Measurements from ENCODE around the gene RNU5B-1. TPM values are rescaled to one million over a fixed set of nuclear protein-coding genes. Genes with fewer than 3 reads are reported as not detected.

Gene RNU5B-1
- total and polyA plus RNA-seq, 4 donors: not detected

DNA sequence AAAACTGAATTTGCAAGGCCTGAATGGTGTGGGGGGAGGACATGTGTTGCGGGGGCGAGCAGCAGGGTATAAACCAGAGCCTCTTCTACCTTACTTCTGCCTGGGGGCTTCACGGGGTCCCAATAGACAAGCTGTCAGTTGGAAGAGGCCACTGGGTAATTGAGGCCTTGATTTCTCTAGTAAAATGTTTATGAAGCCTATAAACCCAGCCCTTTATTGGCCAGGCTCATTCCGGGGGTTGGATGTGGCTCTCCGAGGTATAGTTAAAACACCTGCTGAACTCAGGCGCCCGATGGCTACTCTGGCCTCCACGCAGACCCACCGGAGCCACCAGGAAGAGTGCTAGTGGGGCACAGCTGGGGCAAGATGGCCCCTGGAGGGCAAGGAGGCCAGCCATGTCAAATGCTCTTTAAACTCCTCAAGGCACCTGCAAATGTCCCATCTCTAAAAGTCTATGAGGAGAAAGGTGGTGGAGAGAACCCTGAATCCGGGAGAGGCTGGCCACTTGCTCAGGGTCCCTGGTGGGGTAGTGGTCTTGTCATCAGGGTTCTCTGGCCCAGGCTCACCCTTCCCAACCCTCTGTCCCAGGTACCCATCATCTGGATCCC lies 39.0 kb downstream of the RNU5B-1 start:
- 89% methylated on average over 10 of the region's 10 CpGs for WGBS
- H3K36me3 ChIP-seq (ENCODE audit: control insufficient read depth in 4 of 4, insufficient read depth in 3 of 4, low read depth in 1 of 4, low read length in 3 of 4): no peaks in the 10 kb centered on the region
- no peak overlapping the region for H3K4me3 ChIP-seq (ENCODE audit: low read depth in 1 of 3, low read length in 3 of 3)
- TF ChIP-seq SP1 (IDR thresholded peaks at IDR 0.05): no peak
- TF ChIP-seq JUND (IDR thresholded peaks at IDR 0.05): no peak
- TF ChIP-seq FOXA2 (IDR thresholded peaks at IDR 0.05): no peak
- TF ChIP-seq, protein P1, sequence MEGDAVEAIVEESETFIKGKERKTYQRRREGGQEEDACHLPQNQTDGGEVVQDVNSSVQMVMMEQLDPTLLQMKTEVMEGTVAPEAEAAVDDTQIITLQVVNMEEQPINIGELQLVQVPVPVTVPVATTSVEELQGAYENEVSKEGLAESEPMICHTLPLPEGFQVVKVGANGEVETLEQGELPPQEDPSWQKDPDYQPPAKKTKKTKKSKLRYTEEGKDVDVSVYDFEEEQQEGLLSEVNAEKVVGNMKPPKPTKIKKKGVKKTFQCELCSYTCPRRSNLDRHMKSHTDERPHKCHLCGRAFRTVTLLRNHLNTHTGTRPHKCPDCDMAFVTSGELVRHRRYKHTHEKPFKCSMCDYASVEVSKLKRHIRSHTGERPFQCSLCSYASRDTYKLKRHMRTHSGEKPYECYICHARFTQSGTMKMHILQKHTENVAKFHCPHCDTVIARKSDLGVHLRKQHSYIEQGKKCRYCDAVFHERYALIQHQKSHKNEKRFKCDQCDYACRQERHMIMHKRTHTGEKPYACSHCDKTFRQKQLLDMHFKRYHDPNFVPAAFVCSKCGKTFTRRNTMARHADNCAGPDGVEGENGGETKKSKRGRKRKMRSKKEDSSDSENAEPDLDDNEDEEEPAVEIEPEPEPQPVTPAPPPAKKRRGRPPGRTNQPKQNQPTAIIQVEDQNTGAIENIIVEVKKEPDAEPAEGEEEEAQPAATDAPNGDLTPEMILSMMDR (IDR thresholded peaks at IDR 0.05; ENCODE audit: low read depth, low read length, missing input control): no peak
- TF ChIP-seq TAF1 (conservative IDR thresholded peaks at IDR 0.05): no peak
- TF ChIP-seq, protein P2, sequence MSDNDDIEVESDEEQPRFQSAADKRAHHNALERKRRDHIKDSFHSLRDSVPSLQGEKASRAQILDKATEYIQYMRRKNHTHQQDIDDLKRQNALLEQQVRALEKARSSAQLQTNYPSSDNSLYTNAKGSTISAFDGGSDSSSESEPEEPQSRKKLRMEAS (IDR thresholded peaks at IDR 0.05): no peak
- TF ChIP-seq HNF4A (conservative IDR thresholded peaks at IDR 0.05): no peak
- TF ChIP-seq HNF4G (IDR thresholded peaks at IDR 0.05): no peak
- TF ChIP-seq NR2F2 (IDR thresholded peaks at IDR 0.05): no peak
- TF ChIP-seq, protein P3, sequence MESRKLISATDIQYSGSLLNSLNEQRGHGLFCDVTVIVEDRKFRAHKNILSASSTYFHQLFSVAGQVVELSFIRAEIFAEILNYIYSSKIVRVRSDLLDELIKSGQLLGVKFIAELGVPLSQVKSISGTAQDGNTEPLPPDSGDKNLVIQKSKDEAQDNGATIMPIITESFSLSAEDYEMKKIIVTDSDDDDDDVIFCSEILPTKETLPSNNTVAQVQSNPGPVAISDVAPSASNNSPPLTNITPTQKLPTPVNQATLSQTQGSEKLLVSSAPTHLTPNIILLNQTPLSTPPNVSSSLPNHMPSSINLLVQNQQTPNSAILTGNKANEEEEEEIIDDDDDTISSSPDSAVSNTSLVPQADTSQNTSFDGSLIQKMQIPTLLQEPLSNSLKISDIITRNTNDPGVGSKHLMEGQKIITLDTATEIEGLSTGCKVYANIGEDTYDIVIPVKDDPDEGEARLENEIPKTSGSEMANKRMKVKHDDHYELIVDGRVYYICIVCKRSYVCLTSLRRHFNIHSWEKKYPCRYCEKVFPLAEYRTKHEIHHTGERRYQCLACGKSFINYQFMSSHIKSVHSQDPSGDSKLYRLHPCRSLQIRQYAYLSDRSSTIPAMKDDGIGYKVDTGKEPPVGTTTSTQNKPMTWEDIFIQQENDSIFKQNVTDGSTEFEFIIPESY (IDR thresholded peaks at IDR 0.05): no peak
- TF ChIP-seq, protein P4, sequence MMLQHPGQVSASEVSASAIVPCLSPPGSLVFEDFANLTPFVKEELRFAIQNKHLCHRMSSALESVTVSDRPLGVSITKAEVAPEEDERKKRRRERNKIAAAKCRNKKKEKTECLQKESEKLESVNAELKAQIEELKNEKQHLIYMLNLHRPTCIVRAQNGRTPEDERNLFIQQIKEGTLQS (IDR thresholded peaks at IDR 0.05): no peak
- TF ChIP-seq GABPA (IDR thresholded peaks at IDR 0.05 in 1 of 2, conservative IDR thresholded peaks at IDR 0.05 in 1 of 2): no peak
- TF ChIP-seq RXRA (IDR thresholded peaks at IDR 0.05): no peak
- TF ChIP-seq RAD21 (IDR thresholded peaks at IDR 0.05): no peak
- H3K9ac ChIP-seq (ENCODE audit: low read depth in 1 of 2, low read length in 2 of 2): no peak overlapping the region
- no peaks in the 10 kb centered on the region for H3K9me3 ChIP-seq (ENCODE audit: control insufficient read depth in 4 of 4, low read length in 3 of 4)
- H3K27ac ChIP-seq (ENCODE audit: low read depth in 1 of 2, low read length in 2 of 2): no peak overlapping the region
- DNase-seq (ENCODE audit: low spot score): no peak
- no peaks in the 10 kb centered on the region for H3K27me3 ChIP-seq (ENCODE audit: control insufficient read depth in 4 of 4, insufficient read depth in 4 of 4, low read length in 3 of 4)
- no peaks in the 10 kb centered on the region for H3K4me1 ChIP-seq (ENCODE audit: control insufficient read depth in 4 of 4, insufficient read depth in 4 of 4, low read length in 3 of 4)

DNA sequence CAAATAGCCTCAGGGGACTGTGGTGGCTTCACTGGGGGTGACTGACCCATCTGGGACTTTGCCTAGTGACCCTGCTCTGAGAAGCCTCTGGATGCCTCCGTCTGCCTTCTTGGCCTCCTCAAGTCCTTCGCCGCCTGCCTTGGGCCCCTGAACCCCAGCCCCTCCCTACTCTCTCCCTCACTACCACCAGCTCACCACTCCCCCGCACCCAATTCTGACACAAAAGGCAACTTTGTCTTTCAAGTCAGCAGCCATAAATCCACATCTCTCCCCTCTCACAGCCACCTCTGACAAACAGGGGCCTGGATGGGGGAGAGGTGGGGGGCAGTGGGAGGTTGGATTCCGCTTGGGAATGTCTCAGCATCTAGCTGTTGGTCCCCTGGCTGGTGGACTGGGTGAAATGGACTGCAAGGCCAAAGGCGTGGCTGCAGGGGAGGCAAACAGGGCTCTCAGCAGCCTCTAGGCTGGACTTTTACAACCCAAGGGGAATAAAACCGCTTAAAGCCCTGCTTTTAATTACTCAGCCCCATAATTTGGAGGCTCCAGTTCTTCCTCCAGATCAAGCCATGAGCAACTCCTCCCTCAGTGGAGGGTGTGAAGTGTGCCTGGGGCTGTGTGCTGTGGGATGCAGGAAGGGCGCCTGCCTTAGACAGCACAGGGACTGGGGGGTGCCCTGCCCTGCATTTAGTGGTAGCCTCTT lies 39.9 kb downstream of the RNU5B-1 start:
- Histone ChIP-seq H3K9ac (ENCODE audit: low read depth in 1 of 2, low read length in 2 of 2) (no peak overlapping the region), H3K27me3 (ENCODE audit: control insufficient read depth in 4 of 4, insufficient read depth in 4 of 4, low read length in 3 of 4) (no peaks in the 10 kb centered on the region), H3K4me1 (ENCODE audit: control insufficient read depth in 4 of 4, insufficient read depth in 4 of 4, low read length in 3 of 4) (no peaks in the 10 kb centered on the region), H3K9me3 (ENCODE audit: control insufficient read depth in 4 of 4, low read length in 3 of 4) (no peaks in the 10 kb centered on the region), H3K4me3 (ENCODE audit: low read depth in 1 of 3, low read length in 3 of 3) (no peak overlapping the region), H3K27ac (ENCODE audit: low read depth in 1 of 2, low read length in 2 of 2) (no peak overlapping the region), H3K36me3 (ENCODE audit: control insufficient read depth in 4 of 4, insufficient read depth in 3 of 4, low read depth in 1 of 4, low read length in 3 of 4) (no peaks in the 10 kb centered on the region)
- TF ChIP-seq, protein P5, sequence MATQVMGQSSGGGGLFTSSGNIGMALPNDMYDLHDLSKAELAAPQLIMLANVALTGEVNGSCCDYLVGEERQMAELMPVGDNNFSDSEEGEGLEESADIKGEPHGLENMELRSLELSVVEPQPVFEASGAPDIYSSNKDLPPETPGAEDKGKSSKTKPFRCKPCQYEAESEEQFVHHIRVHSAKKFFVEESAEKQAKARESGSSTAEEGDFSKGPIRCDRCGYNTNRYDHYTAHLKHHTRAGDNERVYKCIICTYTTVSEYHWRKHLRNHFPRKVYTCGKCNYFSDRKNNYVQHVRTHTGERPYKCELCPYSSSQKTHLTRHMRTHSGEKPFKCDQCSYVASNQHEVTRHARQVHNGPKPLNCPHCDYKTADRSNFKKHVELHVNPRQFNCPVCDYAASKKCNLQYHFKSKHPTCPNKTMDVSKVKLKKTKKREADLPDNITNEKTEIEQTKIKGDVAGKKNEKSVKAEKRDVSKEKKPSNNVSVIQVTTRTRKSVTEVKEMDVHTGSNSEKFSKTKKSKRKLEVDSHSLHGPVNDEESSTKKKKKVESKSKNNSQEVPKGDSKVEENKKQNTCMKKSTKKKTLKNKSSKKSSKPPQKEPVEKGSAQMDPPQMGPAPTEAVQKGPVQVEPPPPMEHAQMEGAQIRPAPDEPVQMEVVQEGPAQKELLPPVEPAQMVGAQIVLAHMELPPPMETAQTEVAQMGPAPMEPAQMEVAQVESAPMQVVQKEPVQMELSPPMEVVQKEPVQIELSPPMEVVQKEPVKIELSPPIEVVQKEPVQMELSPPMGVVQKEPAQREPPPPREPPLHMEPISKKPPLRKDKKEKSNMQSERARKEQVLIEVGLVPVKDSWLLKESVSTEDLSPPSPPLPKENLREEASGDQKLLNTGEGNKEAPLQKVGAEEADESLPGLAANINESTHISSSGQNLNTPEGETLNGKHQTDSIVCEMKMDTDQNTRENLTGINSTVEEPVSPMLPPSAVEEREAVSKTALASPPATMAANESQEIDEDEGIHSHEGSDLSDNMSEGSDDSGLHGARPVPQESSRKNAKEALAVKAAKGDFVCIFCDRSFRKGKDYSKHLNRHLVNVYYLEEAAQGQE (IDR thresholded peaks at IDR 0.05): no peak
- no peak for DNase-seq (ENCODE audit: low spot score)
- 88% methylated on average over 8 of the region's 8 CpGs for WGBS

All from liver (tissue), 9 donors.